ENCODE measurements around the gene MT1HL1.

DNA sequence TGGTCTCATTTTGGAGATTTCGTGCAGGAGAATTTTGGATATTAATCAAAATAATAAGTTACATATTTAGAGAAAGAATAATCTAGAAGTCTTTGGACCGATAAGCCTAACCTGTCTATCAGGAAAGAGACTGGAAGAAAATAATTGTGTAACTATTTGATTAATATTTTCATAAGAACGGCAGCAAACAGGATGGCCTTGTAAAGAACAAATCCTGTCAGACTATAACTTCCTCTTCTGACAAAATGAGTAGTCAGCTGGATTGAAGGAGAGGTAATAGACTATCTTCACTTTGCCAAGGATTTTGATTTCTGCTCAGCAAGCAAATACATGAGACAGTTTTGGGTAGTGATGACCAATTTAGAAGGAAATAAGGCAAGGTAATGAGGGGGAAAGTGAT lies 25.0 kb upstream of the MT1HL1 start:
- TF ChIP-seq, protein P1, sequence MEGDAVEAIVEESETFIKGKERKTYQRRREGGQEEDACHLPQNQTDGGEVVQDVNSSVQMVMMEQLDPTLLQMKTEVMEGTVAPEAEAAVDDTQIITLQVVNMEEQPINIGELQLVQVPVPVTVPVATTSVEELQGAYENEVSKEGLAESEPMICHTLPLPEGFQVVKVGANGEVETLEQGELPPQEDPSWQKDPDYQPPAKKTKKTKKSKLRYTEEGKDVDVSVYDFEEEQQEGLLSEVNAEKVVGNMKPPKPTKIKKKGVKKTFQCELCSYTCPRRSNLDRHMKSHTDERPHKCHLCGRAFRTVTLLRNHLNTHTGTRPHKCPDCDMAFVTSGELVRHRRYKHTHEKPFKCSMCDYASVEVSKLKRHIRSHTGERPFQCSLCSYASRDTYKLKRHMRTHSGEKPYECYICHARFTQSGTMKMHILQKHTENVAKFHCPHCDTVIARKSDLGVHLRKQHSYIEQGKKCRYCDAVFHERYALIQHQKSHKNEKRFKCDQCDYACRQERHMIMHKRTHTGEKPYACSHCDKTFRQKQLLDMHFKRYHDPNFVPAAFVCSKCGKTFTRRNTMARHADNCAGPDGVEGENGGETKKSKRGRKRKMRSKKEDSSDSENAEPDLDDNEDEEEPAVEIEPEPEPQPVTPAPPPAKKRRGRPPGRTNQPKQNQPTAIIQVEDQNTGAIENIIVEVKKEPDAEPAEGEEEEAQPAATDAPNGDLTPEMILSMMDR (conservative IDR thresholded peaks at IDR 0.05; ENCODE audit: low read depth, low read length) = no peak
- TF ChIP-seq RCOR1 (IDR thresholded peaks at IDR 0.05; ENCODE audit: insufficient replicate concordance, low read length) (no peak), RFX5 (IDR thresholded peaks at IDR 0.05; ENCODE audit: low read depth, low read length) (no peak), CHD1 (IDR thresholded peaks at IDR 0.05; ENCODE audit: low read depth, low read length) (no peak), USF2 (IDR thresholded peaks at IDR 0.05; ENCODE audit: low read depth, low read length) (no peak), NFE2L2 (IDR thresholded peaks at IDR 0.05; ENCODE audit: low read depth, low read length) (no peak), MAZ (IDR thresholded peaks at IDR 0.05; ENCODE audit: borderline replicate concordance, low read depth, low read length) (no peak), BHLHE40 (IDR thresholded peaks at IDR 0.05; ENCODE audit: low read depth, low read length) (no peak), POLR2A (IDR thresholded peaks at IDR 0.05; ENCODE audit: low read depth, low read length) (no peak), CEBPB (IDR thresholded peaks at IDR 0.05; ENCODE audit: low read depth, low read length) (no peak), FOS (IDR thresholded peaks at IDR 0.05; ENCODE audit: low read depth, low read length) (no peak), RAD21 (IDR thresholded peaks at IDR 0.05; ENCODE audit: low read length) (no peak)
- TF ChIP-seq, protein P2, sequence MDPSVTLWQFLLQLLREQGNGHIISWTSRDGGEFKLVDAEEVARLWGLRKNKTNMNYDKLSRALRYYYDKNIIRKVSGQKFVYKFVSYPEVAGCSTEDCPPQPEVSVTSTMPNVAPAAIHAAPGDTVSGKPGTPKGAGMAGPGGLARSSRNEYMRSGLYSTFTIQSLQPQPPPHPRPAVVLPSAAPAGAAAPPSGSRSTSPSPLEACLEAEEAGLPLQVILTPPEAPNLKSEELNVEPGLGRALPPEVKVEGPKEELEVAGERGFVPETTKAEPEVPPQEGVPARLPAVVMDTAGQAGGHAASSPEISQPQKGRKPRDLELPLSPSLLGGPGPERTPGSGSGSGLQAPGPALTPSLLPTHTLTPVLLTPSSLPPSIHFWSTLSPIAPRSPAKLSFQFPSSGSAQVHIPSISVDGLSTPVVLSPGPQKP (IDR thresholded peaks at IDR 0.05; ENCODE audit: borderline replicate concordance, low read depth, low read length) = no peak

Data from IMR-90 (cell line).